Sigmoid colon (tissue), 4 donors: ENCODE data around the gene SIX2.

Experiments
- CTCF ChIP-seq, 4 experiments: fragments of 450-650 bp in 3 of 4; fragments of 200-600 bp in 1 of 4; IDR thresholded peaks; one replicate each; pipeline ENCODE4 v1.5.1; 2016 to 2019; ENCODE audit warnings: antibody characterized with exemption in 4 of 4, mild to moderate bottlenecking in 3 of 4, moderate library complexity in 2 of 4
- POLR2AphosphoS5 ChIP-seq, 4 donors: sonication (generic); formaldehyde crosslinking; IDR thresholded peaks; one replicate each; pipeline ENCODE4 v1.6.1; 2017; ENCODE audit warnings: antibody characterized with exemption in 4 of 4

- TF ChIP-seq CTCF (IDR thresholded peaks at IDR 0.05) = no peak
- TF ChIP-seq POLR2AphosphoS5 (IDR thresholded peaks at IDR 0.05) = no peak
Observed at GRCh38 chr2:45053966-45054365, 44.7 kb upstream of the SIX2 start.
